ENCODE data around the gene WIPF1.

Gene WIPF1

GRCh38 chr2:174586418-174587295 is 10.9 kb downstream of the WIPF1 start:
- Histone ChIP-seq H3K9me3 (ENCODE audit: control insufficient read depth, insufficient read depth, low read length) (no peaks in the 10 kb centered on the region), H3K4me1 (ENCODE audit: control insufficient read depth, low read length) (peaks cover 46% of the 10 kb centered on the region), H3F3A (ENCODE audit: control insufficient read depth, insufficient read depth) (no peaks in the 10 kb centered on the region), H3K27ac (ENCODE audit: low read depth, low read length) (no peak overlapping the region), H4K20me1 (ENCODE audit: control insufficient read depth, insufficient read depth, low read depth, low read length) (0 out of 2 replicates have a peak, but pooled peaks cover 5% of the 10 kb centered on the region), H3K9me2 (replicated peaks; ENCODE audit: control insufficient read depth, low read length) (no peaks in the 10 kb centered on the region), H3K36me3 (ENCODE audit: control insufficient read depth, low read length) (peaks cover 93% of the 10 kb centered on the region), H3K4me3 (ENCODE audit: low read length) (no peak overlapping the region), H3K4me2 (ENCODE audit: low read length) (no peak overlapping the region), H3K79me2 (ENCODE audit: control insufficient read depth, low read length) (peaks cover 99% of the 10 kb centered on the region), H3K27me3 (ENCODE audit: control insufficient read depth, low read length) (no peaks in the 10 kb centered on the region)
- no peak for TF ChIP-seq EZH2phosphoT487 (IDR thresholded peaks at IDR 0.05; ENCODE audit: borderline replicate concordance, low read length)
- TF ChIP-seq CTCF (IDR thresholded peaks at IDR 0.05; ENCODE audit: low read depth, low read length, poor library complexity, severe bottlenecking) = no peak

- no peaks in the 10 kb centered on the region for H3F3A ChIP-seq (ENCODE audit: control insufficient read depth, insufficient read depth)
- peaks cover 96% of the 10 kb centered on the region for H3K79me2 ChIP-seq (ENCODE audit: control insufficient read depth, low read length)
- no peak overlapping the region for H3K4me3 ChIP-seq (ENCODE audit: low read length)
- no peak overlapping the region for H3K4me2 ChIP-seq (ENCODE audit: low read length)
- peaks cover 93% of the 10 kb centered on the region for H3K36me3 ChIP-seq (ENCODE audit: control insufficient read depth, low read length)
- H3K9me3 ChIP-seq (ENCODE audit: control insufficient read depth, insufficient read depth, low read length) = no peaks in the 10 kb centered on the region
- H3K27me3 ChIP-seq (ENCODE audit: control insufficient read depth, low read length) = no peaks in the 10 kb centered on the region
- H3K9me2 ChIP-seq (replicated peaks; ENCODE audit: control insufficient read depth, low read length) = no peaks in the 10 kb centered on the region
- H3K27ac ChIP-seq (ENCODE audit: low read depth, low read length) = no peak overlapping the region
- H3K4me1 ChIP-seq (ENCODE audit: control insufficient read depth, low read length) = peaks cover 46% of the 10 kb centered on the region
- H4K20me1 ChIP-seq (ENCODE audit: control insufficient read depth, insufficient read depth, low read depth, low read length) = 0 out of 2 replicates have a peak, but pooled peaks cover 5% of the 10 kb centered on the region
- TF ChIP-seq CTCF (IDR thresholded peaks at IDR 0.05; ENCODE audit: low read depth, low read length, poor library complexity, severe bottlenecking) (no peak), EZH2phosphoT487 (IDR thresholded peaks at IDR 0.05; ENCODE audit: borderline replicate concordance, low read length) (no peak)
Measured at GRCh38 chr2:174585657-174586252, 11.8 kb downstream of the WIPF1 start.

GRCh38 chr2:174585146-174585545 is 12.5 kb downstream of the WIPF1 start:
- Histone ChIP-seq H3K79me2 (ENCODE audit: control insufficient read depth, low read length) (peaks cover 93% of the 10 kb centered on the region), H3K9me3 (ENCODE audit: control insufficient read depth, insufficient read depth, low read length) (no peaks in the 10 kb centered on the region), H3F3A (ENCODE audit: control insufficient read depth, insufficient read depth) (no peaks in the 10 kb centered on the region), H3K27ac (ENCODE audit: low read depth, low read length) (no peak overlapping the region), H3K4me2 (ENCODE audit: low read length) (no peak overlapping the region), H3K4me1 (ENCODE audit: control insufficient read depth, low read length) (peaks cover 46% of the 10 kb centered on the region), H4K20me1 (ENCODE audit: control insufficient read depth, insufficient read depth, low read depth, low read length) (0 out of 2 replicates have a peak, but pooled peaks cover 5% of the 10 kb centered on the region), H3K36me3 (ENCODE audit: control insufficient read depth, low read length) (peaks cover 93% of the 10 kb centered on the region), H3K27me3 (ENCODE audit: control insufficient read depth, low read length) (no peaks in the 10 kb centered on the region), H3K4me3 (ENCODE audit: low read length) (no peak overlapping the region), H3K9me2 (replicated peaks; ENCODE audit: control insufficient read depth, low read length) (no peaks in the 10 kb centered on the region)
- no peak for TF ChIP-seq CTCF (IDR thresholded peaks at IDR 0.05; ENCODE audit: low read depth, low read length, poor library complexity, severe bottlenecking)
- no peak for TF ChIP-seq EZH2phosphoT487 (IDR thresholded peaks at IDR 0.05; ENCODE audit: borderline replicate concordance, low read length)
